CD4-positive, alpha-beta T cell (primary cell): ENCODE data around the gene CROCC2. TPM values are rescaled to one million over a fixed set of nuclear protein-coding genes. Genes with fewer than 3 reads are reported as not detected.

Experiments
- ATAC-seq: fragments of 200-7000 bp; cut with Tn5 transposase; one replicate; pipeline ENCODE4 v1.10.0; 2022; ENCODE audit warnings: mild to moderate bottlenecking; ENCODE audit not compliant: poor library complexity
- CTCF ChIA-PET: fragments of 350-600 bp; sonication (Branson Sonifier 250); formaldehyde crosslinking; loops from one replicate; lab custom pipeline; 2021; ENCODE audit warnings: antibody characterized with exemption, inconsistent platforms; lab: Charles Lee
- POLR2A ChIA-PET: fragments of 350-600 bp; sonication (Branson Sonifier 250); formaldehyde crosslinking; loops from one replicate; lab custom pipeline; 2021; ENCODE audit warnings: antibody characterized with exemption, inconsistent platforms; lab: Charles Lee
- DNase-seq, 14 experiments: peaks; one replicate each; pipeline ENCODE4 v3.0.0-alpha.2; 2013 to 2020; ENCODE audit warnings: mixed read lengths in 2 of 14
- H3K27ac ChIP-seq, 2 donors: one replicate each; pipeline versions ENCODE4 v1.5.1 to v1.7.0; 2013; ENCODE audit warnings: low read length in 2 of 2, low read depth in 1 of 2, mild to moderate bottlenecking in 1 of 2
- H3K27me3 ChIP-seq, 2 experiments: 1 replicate in 1 of 2; 2 replicates in 1 of 2; pipeline versions ENCODE4 v1.6.1 to v1.7.0; 2013; ENCODE audit warnings: low read length in 2 of 2, control low read depth in 1 of 2, mild to moderate bottlenecking in 1 of 2, moderate library complexity in 1 of 2; ENCODE audit not compliant: insufficient read depth in 2 of 2, control insufficient read depth in 1 of 2
- H3K36me3 ChIP-seq: one replicate; pipeline ENCODE4 v1.6.1; 2013; ENCODE audit warnings: low read length, control low read depth; ENCODE audit not compliant: insufficient read depth
- H3K4me1 ChIP-seq: one replicate; pipeline ENCODE4 v1.6.1; 2013; ENCODE audit warnings: low read length, control low read depth; ENCODE audit not compliant: insufficient read depth
- H3K4me3 ChIP-seq: one replicate; pipeline ENCODE4 v1.5.1; 2013; ENCODE audit warnings: mild to moderate bottlenecking, low read length, moderate library complexity
- H3K9me3 ChIP-seq, 2 experiments: 1 replicate in 1 of 2; 2 replicates in 1 of 2; pipeline versions ENCODE4 v1.6.1 to v1.7.0; 2013; ENCODE audit warnings: low read length in 2 of 2, mild to moderate bottlenecking in 2 of 2, control low read depth in 1 of 2, moderate library complexity in 1 of 2; ENCODE audit not compliant: control insufficient read depth in 1 of 2, insufficient read depth in 1 of 2
- H3K27ac Mint-ChIP-seq: one replicate; pipeline ENCODE4 v1.8.0; 2020; ENCODE audit warnings: mixed read lengths
- H3K27me3 Mint-ChIP-seq: one replicate; pipeline ENCODE4 v1.8.0; 2021; ENCODE audit warnings: mixed read lengths
- H3K36me3 Mint-ChIP-seq: one replicate; pipeline ENCODE4 v1.8.0; 2021; ENCODE audit warnings: low read depth, mixed read lengths
- H3K4me1 Mint-ChIP-seq: one replicate; pipeline ENCODE4 v1.8.0; 2021; ENCODE audit warnings: low read depth, mixed read lengths
- H3K4me3 Mint-ChIP-seq: one replicate; pipeline ENCODE4 v1.8.0; 2020; ENCODE audit warnings: mild to moderate bottlenecking, mixed read lengths
- H3K9me3 Mint-ChIP-seq: one replicate; pipeline ENCODE4 v1.8.0; 2020; ENCODE audit warnings: mixed read lengths
- intact Hi-C, 2 experiments: fragments of 100-400 bp; cut with DNase I in 1 of 2; cut with micrococcal nuclease in 1 of 2; formaldehyde crosslinking; loops; one replicate each; pipeline versions ENCODE4 v1.15.1 to v1.9.0; 2023 to 2025; cut with DNase I, micrococcal nuclease
- total RNA-seq, 174 experiments: library from RNA in 2 of 174; stranded (reverse) in 2 of 174; gene quantifications; one replicate each; pipeline ENCODE4 v1.2.3 and lab custom pipeline; 2021 to 2026
- TF ChIP-seq, protein P1 (sequence below): fragments of 200-600 bp; IDR thresholded peaks from one replicate; pipeline ENCODE4 v1.8.0; 2022; ENCODE audit warnings: antibody characterized with exemption, mild to moderate bottlenecking

CROCC2 gene
- total RNA-seq, 2 experiments from 2014 or later: not detected

DNA sequence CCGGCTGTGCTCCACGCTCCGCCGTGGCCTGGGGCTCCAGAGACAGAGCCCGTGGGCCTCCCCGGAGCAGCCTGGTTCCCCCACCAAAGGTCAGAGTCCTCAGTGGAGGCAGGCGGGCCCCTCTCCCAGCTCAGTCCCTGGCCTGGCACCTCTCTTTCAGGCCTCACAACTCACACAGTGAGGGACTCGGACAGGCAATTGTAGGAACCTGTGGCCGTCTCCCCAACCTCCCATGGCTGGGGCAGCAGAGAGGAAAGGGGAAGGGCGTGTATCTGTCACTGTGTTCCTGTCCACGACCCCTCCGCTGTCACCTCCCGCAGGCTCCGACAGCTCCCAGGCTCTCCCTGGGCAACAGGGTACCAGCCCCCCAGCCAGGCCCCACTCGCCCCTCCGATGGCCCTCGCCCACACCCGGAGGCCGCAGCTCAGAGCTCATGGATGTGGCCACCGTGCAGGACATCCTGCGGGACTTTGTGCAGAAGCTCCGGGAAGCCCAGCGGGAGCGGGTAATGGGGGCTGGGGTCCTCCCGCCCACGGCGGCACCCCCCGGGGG, 59.8 kb downstream of the CROCC2 start:
- no peak overlapping the region for H3K27ac ChIP-seq
- DNase-seq: peak in 1 of 14 experiments; percentile 17
- ChIA-PET CTCF (no interaction called here), POLR2A (no interaction called here)
- no peak for ATAC-seq
- H3K27me3 ChIP-seq: no peaks in the 10 kb centered on the region
- H3K36me3 ChIP-seq: no peaks in the 10 kb centered on the region
- Mint-ChIP-seq H3K4me3 (no peak overlapping the region), H3K27ac (no peak overlapping the region), H3K27me3 (no peaks in the 10 kb centered on the region), H3K4me1 (no peaks in the 10 kb centered on the region), H3K36me3 (no peaks in the 10 kb centered on the region), H3K9me3 (no peaks in the 10 kb centered on the region)
- H3K4me3 ChIP-seq: no peak overlapping the region
- H3K4me1 ChIP-seq: no peaks in the 10 kb centered on the region
- intact Hi-C loops: no loop called here
- TF ChIP-seq, protein P1, sequence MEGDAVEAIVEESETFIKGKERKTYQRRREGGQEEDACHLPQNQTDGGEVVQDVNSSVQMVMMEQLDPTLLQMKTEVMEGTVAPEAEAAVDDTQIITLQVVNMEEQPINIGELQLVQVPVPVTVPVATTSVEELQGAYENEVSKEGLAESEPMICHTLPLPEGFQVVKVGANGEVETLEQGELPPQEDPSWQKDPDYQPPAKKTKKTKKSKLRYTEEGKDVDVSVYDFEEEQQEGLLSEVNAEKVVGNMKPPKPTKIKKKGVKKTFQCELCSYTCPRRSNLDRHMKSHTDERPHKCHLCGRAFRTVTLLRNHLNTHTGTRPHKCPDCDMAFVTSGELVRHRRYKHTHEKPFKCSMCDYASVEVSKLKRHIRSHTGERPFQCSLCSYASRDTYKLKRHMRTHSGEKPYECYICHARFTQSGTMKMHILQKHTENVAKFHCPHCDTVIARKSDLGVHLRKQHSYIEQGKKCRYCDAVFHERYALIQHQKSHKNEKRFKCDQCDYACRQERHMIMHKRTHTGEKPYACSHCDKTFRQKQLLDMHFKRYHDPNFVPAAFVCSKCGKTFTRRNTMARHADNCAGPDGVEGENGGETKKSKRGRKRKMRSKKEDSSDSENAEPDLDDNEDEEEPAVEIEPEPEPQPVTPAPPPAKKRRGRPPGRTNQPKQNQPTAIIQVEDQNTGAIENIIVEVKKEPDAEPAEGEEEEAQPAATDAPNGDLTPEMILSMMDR: no peak
- peaks cover 0 to 5% of the 10 kb centered on the region in 2 experiments for H3K9me3 ChIP-seq

DNA sequence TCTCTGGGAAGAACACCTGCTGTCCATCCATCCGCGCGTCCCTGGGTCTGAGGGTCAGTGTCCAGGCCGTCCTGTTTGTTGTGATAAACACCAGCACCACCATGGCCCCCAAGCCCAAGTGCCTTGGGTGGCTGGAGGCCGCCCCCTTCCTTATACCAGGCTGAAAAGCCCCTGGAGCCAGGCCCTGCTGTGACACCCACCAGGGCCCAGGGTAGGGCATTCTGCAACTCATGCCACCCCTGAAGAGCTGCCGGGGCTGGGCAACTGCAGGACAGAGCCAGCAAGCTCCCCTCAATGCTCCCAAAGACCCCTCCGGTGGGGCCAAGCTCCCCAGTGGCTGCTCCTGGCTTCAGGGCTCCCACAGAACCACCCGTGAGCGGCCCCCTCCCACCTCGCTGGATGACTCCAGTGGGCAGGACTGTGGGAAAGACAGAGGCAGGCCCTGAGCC, 60.3 kb downstream of the CROCC2 start:
- Histone ChIP-seq H3K27me3 (no peaks in the 10 kb centered on the region), H3K9me3 (peaks cover 0 to 5% of the 10 kb centered on the region in 2 experiments), H3K27ac (no peak overlapping the region), H3K36me3 (no peaks in the 10 kb centered on the region), H3K4me3 (no peak overlapping the region), H3K4me1 (no peaks in the 10 kb centered on the region)
- intact Hi-C loops: no loop called here
- H3K36me3 Mint-ChIP-seq: no peaks in the 10 kb centered on the region
- ChIA-PET POLR2A (no interaction called here), CTCF (no interaction called here)
- ATAC-seq (no peak), DNase-seq (no peak)
- no peaks in the 10 kb centered on the region for H3K27me3 Mint-ChIP-seq
- H3K9me3 Mint-ChIP-seq: no peaks in the 10 kb centered on the region
- no peak overlapping the region for H3K4me3 Mint-ChIP-seq
- no peak overlapping the region for H3K27ac Mint-ChIP-seq
- no peaks in the 10 kb centered on the region for H3K4me1 Mint-ChIP-seq
- TF ChIP-seq, protein P1: no peak

DNA sequence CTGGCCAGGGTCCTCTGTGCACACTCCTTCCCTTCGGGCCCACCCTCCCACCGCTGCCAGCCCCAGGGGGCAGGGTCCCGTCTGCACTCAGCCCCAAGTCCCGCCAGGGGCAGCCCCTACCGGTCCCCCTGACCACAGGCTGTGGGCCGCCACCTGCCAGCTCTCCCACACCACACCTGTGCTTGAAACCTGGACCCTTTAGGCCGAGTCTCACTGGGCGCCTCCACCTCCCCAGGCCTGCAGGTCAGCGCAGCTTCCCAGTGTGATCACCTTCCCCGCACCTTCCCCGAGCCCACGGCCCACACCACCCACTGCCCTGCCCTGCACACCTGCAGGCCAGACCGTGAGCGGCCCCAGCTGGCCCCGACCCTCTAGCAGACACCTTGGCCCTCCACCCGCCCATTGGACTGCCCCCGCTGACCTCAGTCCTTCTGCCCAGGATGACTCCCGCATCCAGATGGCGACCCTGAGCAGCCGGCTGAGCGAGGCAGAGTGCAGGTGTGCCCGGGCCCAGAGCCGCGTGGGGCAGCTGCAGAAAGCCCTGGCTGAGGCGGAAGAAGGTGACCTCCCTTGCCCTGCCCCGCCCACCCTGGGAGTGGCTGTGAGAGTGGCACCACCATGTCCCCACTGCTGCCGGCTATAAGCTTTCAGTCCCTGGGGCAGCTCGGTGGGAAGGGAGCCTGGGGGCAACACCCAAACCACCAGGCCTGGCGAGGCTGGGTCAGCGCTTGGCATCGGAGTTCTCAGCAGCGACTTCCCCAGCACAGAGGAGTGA, 61.0 kb downstream of the CROCC2 start:
- ATAC-seq: no peak
- Mint-ChIP-seq H3K36me3 (no peaks in the 10 kb centered on the region), H3K9me3 (no peaks in the 10 kb centered on the region), H3K27me3 (no peaks in the 10 kb centered on the region), H3K4me3 (no peak overlapping the region), H3K27ac (no peak overlapping the region), H3K4me1 (no peaks in the 10 kb centered on the region)
- Histone ChIP-seq H3K9me3 (peaks cover 0 to 5% of the 10 kb centered on the region in 2 experiments), H3K27me3 (no peaks in the 10 kb centered on the region), H3K4me1 (no peaks in the 10 kb centered on the region), H3K36me3 (no peaks in the 10 kb centered on the region), H3K27ac (no peak overlapping the region), H3K4me3 (no peak overlapping the region)
- ChIA-PET CTCF (no interaction called here), POLR2A (no interaction called here)
- TF ChIP-seq, protein P1: no peak
- DNase-seq: no peak
- intact Hi-C loops: no loop called here
